NOMO-1 treated with dmso at 0.1 percent for 144 hours (cell line): ENCODE measurements around the gene SNRNP25.
A peak's percentile ranks its signal among the peaks of the same experiment; 100 is the strongest.

Source experiments
- DNase-seq: peaks from one replicate; lab custom pipeline; 2025; ENCODE audit not compliant: unreplicated experiment; lab: John Stamatoyannopoulos, UW

The SNRNP25 gene

DNA sequence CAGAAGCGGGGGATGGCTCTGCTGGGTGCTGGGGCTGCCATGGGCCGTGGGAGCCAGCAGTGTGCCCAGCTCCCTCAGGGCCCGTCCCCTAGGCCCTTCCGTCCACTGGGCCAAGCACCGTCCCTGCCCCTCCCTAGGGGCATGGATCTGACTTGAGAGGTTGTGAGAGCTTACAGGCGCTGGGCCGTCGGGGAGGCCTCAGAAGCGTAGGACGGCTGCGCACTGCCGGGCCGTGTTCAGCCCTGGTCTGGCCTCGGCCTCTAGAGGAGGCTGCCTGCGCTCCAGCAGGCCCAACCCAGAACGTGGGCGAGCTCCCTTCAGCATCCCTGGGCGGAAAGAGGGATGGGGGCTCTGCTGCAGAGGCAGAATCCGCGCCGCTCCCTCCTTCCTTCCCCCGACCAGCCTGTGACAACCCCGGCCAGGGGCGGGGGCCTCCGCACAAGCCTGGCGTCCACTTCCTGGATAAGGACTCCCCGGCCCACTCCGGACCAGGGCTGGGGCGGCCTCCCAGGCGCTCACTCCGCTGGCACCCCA lies 23.7 kb downstream of the SNRNP25 start:
- peak; percentile 33 for DNase-seq

DNA sequence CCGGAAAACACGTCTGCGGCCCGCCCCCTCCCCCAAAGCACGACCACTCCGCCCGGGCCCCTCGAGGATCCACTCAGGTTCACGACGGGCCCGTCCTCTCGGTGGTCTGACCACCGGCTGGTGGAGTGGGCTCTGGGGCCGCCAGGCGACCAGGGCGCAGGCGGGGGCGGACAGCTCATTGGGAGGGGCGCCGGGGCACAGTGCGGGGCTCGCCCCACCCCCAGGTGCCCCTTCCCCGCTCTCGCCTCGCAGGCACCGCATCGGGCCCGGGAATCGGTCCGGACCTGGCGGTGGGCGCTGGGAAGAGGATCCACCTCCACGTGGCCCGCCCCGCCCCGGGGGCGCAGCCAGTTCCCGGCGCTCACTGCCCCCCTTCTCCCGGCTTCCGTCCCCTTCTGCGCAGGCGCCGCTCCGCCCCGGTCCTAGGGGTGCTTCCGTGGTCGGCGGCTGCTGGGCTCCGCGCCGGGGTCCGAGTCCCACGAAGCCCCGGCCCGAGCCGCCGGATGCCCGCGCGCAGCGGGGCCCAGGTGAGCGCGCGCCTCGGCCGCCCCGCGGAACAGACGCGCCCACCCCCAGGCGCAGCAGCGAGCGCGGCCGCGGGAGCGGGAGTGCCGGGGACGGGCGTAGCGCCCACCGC lies 24.3 kb downstream of the SNRNP25 start, which contains the start of gene MPG:
Gene MPG (plus strand): TSS at position 419 of the 637 bp plus-strand sequence. CDS start 85 bp downstream, at position 504.
- peak; percentile 75 for DNase-seq

DNA sequence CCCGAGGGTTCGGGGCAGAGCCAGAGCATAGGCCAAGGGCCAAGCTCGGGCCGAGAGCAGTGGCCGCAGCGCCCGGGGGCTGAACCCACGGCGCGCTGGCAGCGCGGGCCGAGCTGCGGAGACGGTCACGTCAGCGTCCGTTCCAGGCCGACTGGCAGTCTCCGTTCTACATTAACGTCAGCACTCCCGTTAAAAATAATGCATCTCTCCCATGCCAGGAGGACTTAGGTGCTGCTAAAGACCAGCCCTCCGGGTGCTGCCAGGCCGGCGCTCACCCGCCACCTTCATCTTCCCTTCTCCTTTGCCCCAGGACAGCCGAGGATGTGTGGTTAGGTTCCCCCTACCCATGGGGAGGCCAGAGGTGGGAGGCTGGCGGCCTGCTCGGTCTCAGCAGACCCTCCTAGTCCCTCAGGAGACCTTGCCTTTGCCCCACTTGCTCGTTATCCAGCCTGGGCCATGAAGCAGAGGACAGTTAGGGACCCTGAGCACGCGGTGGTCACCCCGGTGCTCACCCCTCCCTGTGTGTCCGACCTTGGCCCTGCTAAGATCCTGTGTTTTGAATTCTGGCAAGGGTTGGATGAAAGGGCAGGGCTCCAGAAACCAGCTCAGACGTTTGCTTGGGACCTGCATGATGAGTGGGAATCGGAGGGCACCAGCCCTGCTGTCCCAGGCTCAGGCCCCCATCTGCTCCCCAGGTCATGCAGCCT lies 25.0 kb downstream of the SNRNP25 start:
- no peak for DNase-seq

DNA sequence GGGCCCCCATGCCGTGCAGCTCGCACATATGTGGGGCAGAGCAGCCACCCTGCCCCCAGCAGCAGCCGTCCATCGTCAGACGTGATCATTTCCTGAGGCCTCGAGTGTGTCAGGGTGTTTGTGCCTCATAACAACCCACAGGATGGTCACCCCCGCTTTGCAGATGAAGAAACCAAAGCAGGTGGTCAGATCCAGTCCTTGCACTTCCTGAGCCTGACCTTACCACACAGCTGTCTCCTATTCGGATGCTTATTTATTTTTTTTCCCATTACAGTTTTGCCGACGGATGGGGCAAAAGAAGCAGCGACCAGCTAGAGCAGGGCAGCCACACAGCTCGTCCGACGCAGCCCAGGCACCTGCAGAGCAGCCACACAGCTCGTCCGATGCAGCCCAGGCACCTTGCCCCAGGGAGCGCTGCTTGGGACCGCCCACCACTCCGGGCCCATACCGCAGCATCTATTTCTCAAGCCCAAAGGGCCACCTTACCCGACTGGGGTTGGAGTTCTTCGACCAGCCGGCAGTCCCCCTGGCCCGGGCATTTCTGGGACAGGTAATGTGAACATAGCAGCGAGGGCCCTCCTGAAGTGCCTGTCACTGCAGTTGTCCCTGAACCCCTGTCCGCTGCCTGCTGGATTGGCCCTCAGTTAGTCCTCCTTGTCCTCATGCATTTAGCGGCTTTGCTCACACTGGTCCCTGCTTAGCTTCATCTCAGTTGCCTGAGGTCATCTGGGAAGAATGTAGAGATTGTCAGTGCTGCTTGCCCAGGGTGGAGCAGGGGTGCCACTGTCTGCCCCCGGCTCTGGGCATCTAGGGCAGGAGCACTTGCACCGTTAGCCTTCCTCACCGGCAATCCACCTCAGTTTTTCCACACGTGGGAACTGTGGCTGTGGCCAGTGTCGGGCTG lies 25.8 kb downstream of the SNRNP25 start:
- DNase-seq = no peak

DNA sequence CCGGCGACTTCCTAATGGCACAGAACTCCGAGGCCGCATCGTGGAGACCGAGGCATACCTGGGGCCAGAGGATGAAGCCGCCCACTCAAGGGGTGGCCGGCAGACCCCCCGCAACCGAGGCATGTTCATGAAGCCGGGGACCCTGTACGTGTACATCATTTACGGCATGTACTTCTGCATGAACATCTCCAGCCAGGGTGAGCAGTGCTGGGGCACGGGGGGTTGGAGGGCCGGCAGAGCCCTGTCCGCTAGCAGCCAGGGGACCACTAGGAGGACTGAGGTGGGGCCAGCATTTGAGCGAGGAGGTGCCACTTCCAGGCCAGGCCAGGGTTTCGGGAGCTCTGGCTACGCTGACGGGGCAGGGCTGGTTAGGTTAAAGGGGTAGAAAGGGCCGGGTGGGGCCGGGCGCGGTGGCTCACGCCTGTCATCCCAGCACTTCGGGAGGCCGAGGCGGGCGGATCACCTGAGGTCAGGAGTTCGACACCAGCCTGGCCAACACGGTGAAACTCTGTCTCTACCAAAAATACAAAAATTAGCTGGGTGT lies 29.5 kb downstream of the SNRNP25 start:
- no peak for DNase-seq

DNA sequence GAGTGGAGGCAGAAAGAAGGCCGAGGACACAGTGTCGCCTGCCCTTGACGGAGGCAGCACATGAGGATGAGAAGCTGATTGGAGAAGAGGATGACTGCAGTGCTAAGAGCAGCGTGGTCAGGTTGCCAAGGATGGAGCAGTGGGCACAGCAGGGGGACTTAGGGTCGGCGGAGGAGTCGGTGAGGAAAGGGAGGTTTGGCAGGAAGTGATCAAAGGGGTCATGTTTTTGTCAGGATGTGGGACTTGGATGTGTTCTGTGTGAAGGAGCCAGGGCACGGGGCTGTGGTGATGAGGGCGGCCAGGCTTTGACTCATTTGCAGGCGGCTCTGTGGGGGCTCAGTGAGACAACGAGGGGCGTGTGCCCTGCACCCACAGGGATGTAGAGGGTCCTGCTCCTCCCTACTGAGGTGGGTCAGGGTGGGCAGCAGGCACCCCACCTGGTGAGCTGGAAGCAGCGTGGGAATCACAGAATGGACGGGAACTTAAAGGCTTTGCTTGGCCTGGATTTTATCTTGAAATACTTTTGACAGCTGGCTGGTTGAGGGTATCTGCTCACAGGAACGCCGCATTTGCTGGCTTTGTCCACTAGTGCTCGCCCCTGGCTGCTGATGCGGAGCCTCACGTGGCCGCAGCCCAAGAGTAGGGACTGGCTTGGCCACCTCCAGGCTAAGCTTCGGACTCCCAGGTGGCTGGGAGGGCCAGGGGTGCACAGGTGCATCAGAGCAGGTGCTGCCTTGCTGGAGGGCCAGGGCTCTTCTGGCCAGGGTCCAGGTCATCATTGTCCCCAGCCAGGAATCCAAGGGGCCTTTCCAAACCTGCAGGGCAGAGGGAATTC lies 30.4 kb downstream of the SNRNP25 start:
- no peak for DNase-seq

DNA sequence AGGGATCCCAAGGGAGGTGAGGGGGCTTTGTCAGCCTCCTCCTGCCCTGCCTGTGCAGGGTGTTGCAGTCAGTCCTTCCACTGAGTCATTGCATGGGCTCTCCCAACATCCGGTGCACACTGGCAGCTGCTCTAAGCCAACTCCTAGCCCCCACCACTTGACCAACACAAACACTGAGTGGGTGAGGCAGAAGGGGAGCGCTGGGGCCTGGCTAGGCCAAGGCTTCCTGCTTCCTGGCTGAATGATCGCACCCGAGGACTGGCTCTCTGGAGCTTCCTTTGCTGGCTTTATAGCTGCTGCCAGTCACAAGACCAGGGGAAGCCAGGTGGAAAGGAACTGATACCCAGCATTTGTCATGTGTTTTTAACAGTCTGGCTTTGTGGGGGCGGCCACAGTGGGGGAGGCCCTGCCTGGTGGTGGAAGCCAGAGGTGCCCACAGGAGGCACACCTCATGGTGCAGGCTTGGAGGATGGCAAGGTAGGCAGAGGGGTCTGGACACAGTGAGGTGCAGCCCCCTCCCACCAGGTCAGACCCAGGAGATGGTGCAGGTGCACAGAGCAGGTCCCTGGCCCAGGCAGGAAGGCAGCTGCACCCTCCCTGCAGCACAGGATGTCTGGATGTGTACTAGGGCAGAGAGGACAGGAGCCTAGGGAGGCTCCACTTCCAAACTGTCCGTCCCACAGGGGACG lies 31.2 kb downstream of the SNRNP25 start:
- DNase-seq = peak; percentile 17

DNA sequence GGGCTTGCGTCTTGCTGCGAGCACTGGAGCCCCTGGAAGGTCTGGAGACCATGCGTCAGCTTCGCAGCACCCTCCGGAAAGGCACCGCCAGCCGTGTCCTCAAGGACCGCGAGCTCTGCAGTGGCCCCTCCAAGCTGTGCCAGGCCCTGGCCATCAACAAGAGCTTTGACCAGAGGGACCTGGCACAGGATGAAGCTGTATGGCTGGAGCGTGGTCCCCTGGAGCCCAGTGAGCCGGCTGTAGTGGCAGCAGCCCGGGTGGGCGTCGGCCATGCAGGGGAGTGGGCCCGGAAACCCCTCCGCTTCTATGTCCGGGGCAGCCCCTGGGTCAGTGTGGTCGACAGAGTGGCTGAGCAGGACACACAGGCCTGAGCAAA lies 31.8 kb downstream of the SNRNP25 start:
- DNase-seq = no peak

DNA sequence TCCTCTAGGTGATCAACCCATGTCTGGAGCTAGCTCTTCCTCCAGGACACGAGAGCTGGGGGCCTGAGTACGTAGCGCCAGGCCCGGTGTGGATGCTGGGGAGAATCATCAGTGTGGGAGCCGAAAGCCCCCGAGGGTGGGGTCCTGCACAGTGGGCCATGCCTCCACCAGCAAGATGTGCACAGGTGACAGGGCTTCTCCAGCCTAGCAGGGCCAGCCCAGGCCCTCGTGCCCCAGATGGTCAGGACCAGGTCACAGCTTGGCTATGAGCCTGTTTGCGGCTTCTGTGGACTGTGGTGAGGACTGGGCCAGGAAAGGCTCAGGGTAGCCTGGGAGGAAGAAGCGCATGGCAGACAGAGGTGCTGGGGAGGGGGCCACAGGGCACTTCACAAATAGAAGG lies 32.2 kb downstream of the SNRNP25 start:
- no peak for DNase-seq

DNA sequence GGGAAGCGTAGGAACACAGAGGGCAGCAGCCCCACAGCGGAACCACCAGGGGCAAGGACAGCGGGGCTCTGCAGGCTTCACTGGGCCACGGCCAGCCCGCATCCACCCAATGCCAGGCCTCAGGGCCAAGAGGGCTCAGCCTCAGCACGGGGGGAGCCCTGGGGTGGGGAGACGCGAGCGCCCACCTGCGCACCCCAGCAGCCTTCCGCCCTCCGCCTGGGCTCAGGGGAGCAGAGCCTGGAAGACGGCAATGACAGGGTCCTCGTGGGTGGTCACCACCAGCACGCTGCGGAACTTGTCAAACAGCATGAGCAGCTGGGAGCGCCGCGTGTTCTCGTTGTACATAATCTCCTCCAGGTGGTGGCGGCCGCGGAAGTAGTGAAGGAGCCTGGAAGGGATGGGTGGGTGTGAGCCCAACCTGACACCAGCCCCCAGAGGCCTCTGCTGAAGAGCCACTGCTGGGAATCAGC lies 32.9 kb downstream of the SNRNP25 start:
- DNase-seq = no peak

DNA sequence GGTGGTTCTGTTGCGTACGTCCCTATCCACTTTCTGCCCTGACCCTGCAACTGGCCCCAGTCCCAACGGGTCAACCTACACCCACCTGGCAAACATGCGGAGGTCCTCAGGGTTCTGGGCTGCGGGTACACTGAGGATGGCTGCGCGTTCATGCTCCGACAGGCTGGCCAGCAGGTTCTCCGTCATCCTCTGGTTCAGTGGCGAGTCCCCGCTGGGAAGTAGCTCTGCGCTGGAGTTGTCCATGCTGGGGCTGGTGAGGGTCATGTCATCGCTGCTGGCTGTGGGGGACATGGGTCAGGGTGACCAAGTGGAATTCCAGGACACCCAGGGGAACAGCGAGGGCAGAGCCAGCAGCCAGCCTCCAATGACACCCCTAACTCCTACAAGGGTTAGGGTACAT lies 35.0 kb downstream of the SNRNP25 start:
- DNase-seq = no peak

DNA sequence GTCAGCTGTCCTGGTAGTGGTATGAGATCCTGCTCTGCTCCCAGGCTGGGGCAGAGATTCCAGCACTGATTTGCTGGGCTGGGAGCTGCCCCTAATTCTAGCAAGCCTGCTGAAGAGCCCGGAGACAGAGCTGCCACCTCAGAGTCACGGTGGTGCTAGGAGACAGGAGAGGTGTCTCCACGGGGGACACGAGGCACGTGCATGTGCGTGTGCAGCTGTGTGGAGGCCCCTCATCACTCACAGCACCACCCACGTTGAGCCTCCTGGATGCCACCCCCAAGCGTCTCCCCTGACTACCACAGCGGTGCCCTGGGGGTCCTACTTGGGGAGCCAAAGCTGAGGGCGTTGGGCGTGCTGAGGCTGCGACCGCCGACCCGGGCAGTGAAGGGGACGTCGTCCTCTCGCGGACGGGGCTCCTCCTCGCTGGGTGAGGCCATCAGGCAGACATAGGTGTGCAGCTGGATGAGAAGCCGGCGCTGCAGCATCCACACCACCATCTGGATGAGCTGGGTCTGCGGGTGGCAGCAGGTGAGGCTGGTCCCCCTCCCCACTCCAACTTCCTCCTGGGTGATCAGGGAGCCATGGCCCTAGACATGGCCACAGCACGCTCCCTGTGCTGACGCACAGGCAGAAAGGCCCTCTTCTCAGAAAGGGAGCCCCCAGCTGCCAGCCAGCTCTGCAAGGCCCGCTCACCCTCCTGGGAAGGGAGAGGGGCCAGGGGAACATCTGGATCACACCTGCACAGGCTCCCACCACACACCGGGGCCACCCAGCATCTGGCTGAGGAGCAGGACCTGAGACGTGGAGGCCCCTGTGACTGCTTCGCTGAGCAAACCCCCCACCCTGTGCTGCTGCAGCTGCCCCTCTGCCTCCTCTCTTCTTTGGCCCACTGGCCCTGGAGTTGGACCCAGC lies 36.0 kb downstream of the SNRNP25 start:
- no peak for DNase-seq

DNA sequence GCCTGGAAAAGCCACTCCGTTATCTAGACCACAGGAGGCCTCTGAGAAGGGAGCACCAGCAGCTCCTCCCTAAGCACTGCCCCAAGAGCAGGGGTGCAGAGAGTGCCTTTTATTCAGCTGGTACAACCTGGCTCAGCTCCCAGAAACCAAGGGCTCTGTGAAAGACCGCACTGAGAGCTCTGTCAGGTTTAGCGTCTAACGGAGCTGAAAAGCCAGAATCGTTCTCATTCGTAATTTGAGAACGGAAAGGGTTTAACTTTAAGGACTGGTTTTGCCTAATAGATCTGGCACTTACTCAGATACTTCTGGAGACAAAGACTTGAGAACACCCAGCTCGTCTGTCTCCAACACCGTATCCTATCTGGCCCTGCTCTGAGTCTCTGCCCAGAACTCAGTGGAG lies 37.9 kb downstream of the SNRNP25 start:
- no peak for DNase-seq

DNA sequence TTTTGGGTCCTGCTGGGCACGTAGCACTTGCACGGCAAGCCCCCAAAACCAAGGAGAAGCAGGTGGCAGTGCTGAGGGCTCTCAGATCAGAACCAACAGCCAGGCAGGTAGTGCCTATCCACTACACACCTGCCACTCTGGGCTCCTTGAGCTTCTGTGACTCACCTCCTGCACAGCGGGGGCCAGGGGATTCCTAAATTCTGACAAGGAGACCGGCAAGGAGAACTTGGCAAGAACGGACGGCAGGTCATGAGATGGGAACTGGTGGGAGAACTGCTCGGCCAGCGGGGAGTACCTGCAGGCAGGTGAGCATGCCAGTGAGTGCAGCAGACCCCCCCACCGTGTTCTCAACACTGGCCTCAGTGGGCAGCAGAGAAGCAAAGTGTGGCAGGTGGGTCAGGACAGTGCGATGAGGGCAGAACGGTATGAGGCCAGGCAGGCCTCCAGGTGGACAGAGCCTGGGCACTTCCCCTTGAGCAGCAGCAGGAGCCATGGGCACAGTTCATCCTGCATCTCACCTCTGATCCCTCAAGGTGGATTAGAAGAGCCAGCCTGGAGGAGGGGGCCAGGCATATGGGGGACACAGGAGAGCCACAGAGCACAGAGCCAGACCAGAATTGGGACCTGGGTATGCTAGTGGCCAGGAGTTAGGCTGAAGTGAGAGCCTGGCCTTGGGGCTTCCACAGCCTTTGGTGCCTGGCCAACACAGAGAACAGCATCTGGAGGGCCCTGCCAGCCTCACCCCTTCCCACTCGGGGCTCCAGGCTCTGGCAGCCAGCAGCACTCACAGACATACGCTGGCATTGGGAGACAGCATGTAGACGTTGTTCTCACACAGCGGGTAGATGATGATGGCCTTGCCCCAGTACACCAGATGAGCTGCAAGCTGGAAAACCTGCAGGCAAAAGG lies 39.1 kb downstream of the SNRNP25 start:
- DNase-seq = no peak

DNA sequence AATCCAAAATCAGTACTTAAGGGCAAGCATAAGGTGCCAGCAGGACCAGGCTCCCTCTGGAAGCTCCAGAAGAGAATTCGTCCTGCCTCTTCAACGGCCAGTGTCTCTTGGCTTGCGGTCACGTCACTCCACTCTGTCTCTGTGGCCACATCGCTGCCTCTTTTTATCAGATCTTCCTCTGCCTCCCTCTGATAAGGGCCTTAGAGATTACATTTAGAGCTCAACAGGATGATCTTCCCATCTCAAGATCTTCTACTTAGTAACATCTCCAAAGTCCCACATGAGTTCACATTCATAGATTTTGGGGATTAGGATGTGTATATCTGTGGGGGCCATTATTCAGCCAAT lies 41.3 kb downstream of the SNRNP25 start:
- no peak for DNase-seq

DNA sequence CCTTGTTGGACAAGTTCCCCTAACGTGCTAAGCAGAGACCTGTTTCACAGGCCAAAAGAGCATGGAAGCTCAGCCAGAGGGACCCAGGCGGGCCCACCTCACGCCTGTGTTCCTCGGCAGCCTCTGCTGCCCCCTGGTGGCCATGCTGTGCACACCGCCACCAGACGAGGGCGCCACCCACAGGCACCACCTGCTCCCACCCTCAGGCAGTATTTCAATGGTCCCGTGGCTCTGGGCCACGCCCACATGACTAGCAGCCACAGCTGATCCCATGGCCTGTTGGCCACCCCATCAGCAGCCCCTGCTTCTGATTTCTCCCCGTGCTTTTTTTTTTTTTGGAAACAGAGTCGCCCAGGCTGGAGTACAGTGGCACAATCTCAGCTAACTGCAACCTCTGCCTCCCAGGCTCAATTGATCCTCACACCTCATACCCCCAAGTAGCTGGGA lies 43.3 kb downstream of the SNRNP25 start:
- DNase-seq = peak; percentile 82

DNA sequence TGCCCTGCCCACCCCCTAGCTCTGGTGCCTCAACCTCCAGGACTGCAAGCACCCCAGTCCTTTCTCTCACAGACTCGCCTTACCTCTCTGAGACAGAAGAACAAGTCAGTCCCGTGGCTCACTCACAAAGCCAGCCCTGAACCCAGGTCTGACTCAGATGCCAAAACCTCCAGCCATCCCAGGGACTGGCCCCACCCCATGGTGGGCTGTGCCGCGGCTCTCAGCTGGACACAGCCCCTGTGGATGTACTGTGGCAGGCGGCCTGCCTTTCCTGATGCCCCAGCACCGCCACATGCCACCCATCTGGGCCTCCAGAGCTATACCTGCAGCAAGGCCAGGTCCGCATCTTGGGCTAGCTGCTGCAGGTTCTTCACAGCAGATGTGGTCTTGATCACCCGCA lies 44.2 kb downstream of the SNRNP25 start:
- no peak for DNase-seq

DNA sequence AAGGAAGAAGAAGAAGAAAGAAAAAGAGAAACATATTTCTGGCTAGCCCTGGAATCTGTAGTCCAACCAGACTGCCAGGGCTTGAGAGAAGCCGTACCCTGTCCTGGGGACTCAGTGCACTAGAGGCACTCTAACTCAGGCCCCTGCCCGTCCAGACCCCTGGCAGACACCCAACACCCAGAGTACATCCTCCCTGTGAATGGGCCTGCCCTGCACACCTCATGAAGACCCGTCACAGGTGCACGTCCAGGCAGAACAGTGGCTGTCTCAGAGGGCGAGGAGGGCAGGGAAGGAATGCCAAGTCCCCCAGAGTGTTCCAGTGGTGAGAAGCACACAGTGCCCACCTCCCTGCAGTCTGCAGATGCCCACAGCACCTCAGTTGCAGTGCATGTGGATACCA lies 47.4 kb downstream of the SNRNP25 start:
- no peak for DNase-seq
